Neural cell (in vitro differentiated cells): Measurements from ENCODE around the gene RASL12.

Experiments
- CTCF ChIP-seq: fragments of 450-650 bp; IDR thresholded peaks from 2 replicates; pipeline ENCODE4 v1.5.1; 2014; ENCODE audit warnings: antibody characterized with exemption, mild to moderate bottlenecking, moderate library complexity; ENCODE audit not compliant: poor library complexity, severe bottlenecking
- EZH2 ChIP-seq: fragments of 200-600, 300-800 bp; shearing (Covaris generic), sonication (generic); IDR thresholded peaks from 2 replicates; pipeline ENCODE4 v1.6.1; 2014; ENCODE audit warnings: antibody characterized with exemption, low read length, borderline replicate concordance, mild to moderate bottlenecking; ENCODE audit not compliant: insufficient read depth, poor library complexity, severe bottlenecking
- TAF1 ChIP-seq: IDR thresholded peaks from 2 replicates; pipeline ENCODE4 v1.6.1; 2012; ENCODE audit warnings: low read depth

DNA sequence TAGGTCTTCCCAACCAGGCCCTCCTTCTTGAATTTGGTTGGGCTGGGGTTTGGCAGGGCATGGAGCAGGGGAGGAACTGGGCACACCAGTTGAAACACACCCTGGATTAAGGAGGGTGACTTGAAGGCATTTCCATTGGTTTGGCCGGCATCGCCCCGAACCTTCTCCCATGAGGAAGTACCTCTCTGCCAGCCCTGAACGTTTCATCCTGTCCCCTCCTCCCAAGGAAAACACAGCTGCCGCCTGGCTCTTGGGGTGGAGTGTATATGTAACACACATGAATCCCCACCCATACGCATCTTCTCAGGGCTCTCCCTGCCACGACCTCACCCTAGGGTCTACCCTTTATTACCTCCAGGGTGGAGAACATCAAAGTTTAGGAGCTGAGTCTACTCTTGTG lies 32.7 kb upstream of the RASL12 start:
- TF ChIP-seq EZH2 (no peak), TAF1 (no peak), CTCF (no peak)
